ENCODE measurements around the gene CNIH3.

GRCh38 chr1:224621813-224622682 lies 5.9 kb downstream of the CNIH3 start:
- TF ChIP-seq CTCF (optimal IDR thresholded peaks at IDR 0.05 in 1 of 3, IDR thresholded peaks at IDR 0.05 in 1 of 3, conservative IDR thresholded peaks at IDR 0.05 in 1 of 3; ENCODE audit: extremely low read depth in 1 of 3, insufficient read depth in 2 of 3, low read length in 3 of 3) (no peak), EZH2 (IDR thresholded peaks at IDR 0.05; ENCODE audit: low read length) (no peak)

Measured in keratinocyte (primary cell).